Keratinocyte (primary cell): Measurements from ENCODE around the gene MAD1L1.

Experiments
- CTCF ChIP-seq, 3 experiments: IDR thresholded peaks in 1 of 3; conservative IDR thresholded peaks in 1 of 3; optimal IDR thresholded peaks in 1 of 3; 2 replicates in 2 of 3; 3 replicates in 1 of 3; pipeline versions ENCODE3 to v1.5.1; 2011; ENCODE audit warnings: low read length in 3 of 3, mild to moderate bottlenecking in 3 of 3, moderate library complexity in 2 of 3, control low read depth in 1 of 3, inconsistent platforms in 1 of 3; ENCODE audit not compliant: insufficient read depth in 2 of 3; ENCODE audit errors: extremely low read depth in 1 of 3
- EZH2 ChIP-seq: IDR thresholded peaks from one replicate; pipeline ENCODE4 v1.6.1; 2012; ENCODE audit warnings: inconsistent platforms, mild to moderate bottlenecking, low read length, moderate library complexity

- TF ChIP-seq CTCF (optimal IDR thresholded peaks at IDR 0.05 in 1 of 3, IDR thresholded peaks at IDR 0.05 in 1 of 3, conservative IDR thresholded peaks at IDR 0.05 in 1 of 3; ENCODE audit: extremely low read depth in 1 of 3, insufficient read depth in 2 of 3, low read length in 3 of 3) (no peak), EZH2 (no peak)
Measured at GRCh38 chr7:2230226-2230625, 2.5 kb downstream of the MAD1L1 start.
